Common myeloid progenitor, CD34-positive (primary cell): Measurements from ENCODE around the gene MYLIP.
A peak's percentile ranks its signal among the peaks of the same experiment; 100 is the strongest.

Experiments
- CTCF ChIA-PET: fragments of 350-600 bp; sonication (Branson Sonifier 250); formaldehyde crosslinking; loops from one replicate; lab custom pipeline; 2021; ENCODE audit warnings: antibody characterized with exemption; lab: Charles Lee
- POLR2A ChIA-PET: fragments of 350-600 bp; sonication (Branson Sonifier 250); formaldehyde crosslinking; loops from one replicate; lab custom pipeline; 2021; ENCODE audit warnings: antibody characterized with exemption; lab: Charles Lee
- DNase-seq, 3 donors: peaks; one replicate each; pipeline versions ENCODE4 v3.0.0 to v3.0.0-alpha.2; 2013
- H3K27ac ChIP-seq, 2 experiments: 1 replicate in 1 of 2; 2 replicates in 1 of 2; pipeline ENCODE4 v1.7.0; 2013; ENCODE audit warnings: inconsistent platforms in 2 of 2, low read length in 2 of 2, mild to moderate bottlenecking in 2 of 2, low read depth in 1 of 2, moderate library complexity in 1 of 2; ENCODE audit not compliant: severe bottlenecking in 2 of 2, insufficient read depth in 1 of 2, poor library complexity in 1 of 2
- H3K27me3 ChIP-seq, 5 experiments: replicated peaks in 2 of 5; 1 replicate in 3 of 5; 2 replicates in 2 of 5; pipeline versions ENCODE4 v1.6.1 to v1.7.0; 2013; ENCODE audit warnings: low read length in 4 of 5, mild to moderate bottlenecking in 2 of 5, moderate library complexity in 2 of 5, inconsistent platforms in 1 of 5; ENCODE audit not compliant: insufficient read depth in 5 of 5, control insufficient read depth in 4 of 5
- H3K36me3 ChIP-seq, 4 experiments: 1 replicate in 2 of 4; 2 replicates in 2 of 4; pipeline versions ENCODE4 v1.6.1 to v1.7.0; 2013; ENCODE audit warnings: low read length in 3 of 4, control low read depth in 1 of 4, mild to moderate bottlenecking in 1 of 4; ENCODE audit not compliant: control insufficient read depth in 4 of 4, insufficient read depth in 4 of 4
- H3K4me1 ChIP-seq, 4 experiments: 1 replicate in 3 of 4; 2 replicates in 1 of 4; pipeline versions ENCODE4 v1.6.1 to v1.7.1; 2013; ENCODE audit warnings: low read length in 3 of 4, mild to moderate bottlenecking in 3 of 4, control low read depth in 1 of 4, inconsistent platforms in 1 of 4, moderate library complexity in 1 of 4; ENCODE audit not compliant: control insufficient read depth in 4 of 4, insufficient read depth in 4 of 4; ENCODE audit errors: control extremely low read depth in 1 of 4
- H3K4me3 ChIP-seq, 7 experiments: 1 replicate in 4 of 7; 2 replicates in 3 of 7; pipeline versions ENCODE4 v1.5.1 to v1.7.0; 2013; ENCODE audit warnings: mild to moderate bottlenecking in 7 of 7, low read length in 6 of 7, moderate library complexity in 6 of 7, inconsistent platforms in 2 of 7, low read depth in 2 of 7, control low read depth in 1 of 7; ENCODE audit not compliant: insufficient read depth in 4 of 7, control insufficient read depth in 1 of 7; ENCODE audit errors: extremely low read depth in 1 of 7
- H3K9me3 ChIP-seq, 5 experiments: 1 replicate in 4 of 5; 2 replicates in 1 of 5; pipeline versions ENCODE4 v1.6.1 to v1.7.1; 2013; ENCODE audit warnings: low read length in 4 of 5, mild to moderate bottlenecking in 2 of 5, inconsistent platforms in 1 of 5, low read depth in 1 of 5, moderate library complexity in 1 of 5; ENCODE audit not compliant: control insufficient read depth in 4 of 5, insufficient read depth in 2 of 5; ENCODE audit errors: control extremely low read depth in 1 of 5
- WGBS: methylation state at CpG from one replicate; pipeline ENCODE4 v1.1.5; 2013; ENCODE audit not compliant: insufficient coverage; 5-methylcytosine and 5-hydroxymethylcytosine counted together

The MYLIP gene

DNA sequence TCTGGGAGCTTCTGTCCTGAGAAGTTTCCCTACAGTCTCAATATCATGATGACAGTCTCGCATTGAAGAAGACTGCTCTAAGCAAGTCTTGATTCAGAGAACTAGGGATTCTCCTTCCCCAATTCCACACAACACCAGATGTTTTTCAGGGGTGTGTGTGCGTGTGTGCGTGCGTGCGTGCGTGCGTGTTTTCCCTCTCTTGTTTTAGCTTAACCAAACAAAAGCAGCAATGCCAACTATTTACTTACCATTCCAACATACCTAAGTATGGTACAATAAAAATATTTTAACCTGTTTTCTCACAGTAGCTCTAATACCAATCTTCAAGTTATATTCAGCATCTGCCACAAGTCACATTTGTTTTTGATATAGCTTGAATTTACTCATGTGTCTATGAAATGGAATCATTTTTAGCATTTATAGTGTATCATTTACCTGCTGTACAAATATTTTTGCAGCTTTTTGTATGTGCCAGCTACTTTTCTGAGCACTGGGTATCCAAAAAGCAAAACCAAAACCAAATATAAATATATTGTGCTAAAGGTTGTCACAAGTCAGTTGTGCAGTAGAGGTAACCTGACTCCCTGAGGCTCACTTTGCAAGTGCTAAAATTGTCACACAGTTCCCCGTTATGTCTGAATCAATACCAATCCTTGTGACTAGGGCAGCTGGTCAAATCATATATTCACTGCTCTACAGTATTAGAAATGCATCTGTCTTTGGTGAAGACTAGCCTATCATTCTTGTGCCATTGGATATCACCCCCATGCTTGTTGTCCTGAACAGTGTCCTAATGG lies 21.7 kb upstream of the MYLIP start:
- Histone ChIP-seq H3K4me3 (no peak overlapping the region), H3K27me3 (no peaks in the 10 kb centered on the region), H3K4me1 (peaks cover 0 to 7% (median 2%) of the 10 kb centered on the region in 4 experiments), H3K27ac (no peak overlapping the region), H3K9me3 (no peaks in the 10 kb centered on the region), H3K36me3 (no peaks in the 10 kb centered on the region)
- DNase-seq, result no peak
- 100% methylated on average over 2 of the region's 8 CpGs for WGBS
- CTCF ChIA-PET, result interaction anchor here (0.7 to 1.0 kb wide), 3 partner anchors 10 to 23 kb away, joined by 3 read pairs; partner anchors contain the start of gene MYLIP
- POLR2A ChIA-PET, result interaction anchor here (0.7 kb wide), 1 partner anchor 221 kb away, joined by 4 read pairs; no protein-coding TSS in a partner anchor

DNA sequence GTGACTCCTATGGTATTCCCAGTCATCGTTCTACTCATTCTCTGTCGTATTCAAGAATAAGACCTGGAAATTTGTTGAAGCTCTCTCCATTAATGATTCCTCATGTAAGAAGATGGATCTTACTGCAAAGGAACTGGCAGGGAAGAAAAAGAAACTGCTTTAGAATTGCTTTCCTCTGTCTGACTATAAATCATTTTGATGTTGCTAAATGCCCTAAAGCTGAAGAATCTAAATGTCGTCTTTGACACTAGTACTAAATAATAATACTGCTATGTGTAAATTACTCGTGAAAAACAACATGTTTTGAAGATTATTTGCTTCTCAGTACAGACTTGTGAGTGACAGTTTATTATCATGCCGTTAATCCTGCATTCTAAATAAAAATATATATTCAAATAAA lies 20.5 kb upstream of the MYLIP start:
- peaks cover 0 to 7% (median 2%) of the 10 kb centered on the region in 4 experiments for H3K4me1 ChIP-seq
- H3K4me3 ChIP-seq, result no peak overlapping the region
- H3K27ac ChIP-seq, result no peak overlapping the region
- CTCF ChIA-PET, result no interaction called here
- H3K36me3 ChIP-seq, result no peaks in the 10 kb centered on the region
- DNase-seq, result no peak
- no peaks in the 10 kb centered on the region for H3K27me3 ChIP-seq
- 100% methylated on average over 1 of the region's 5 CpGs for WGBS
- H3K9me3 ChIP-seq, result no peaks in the 10 kb centered on the region
- POLR2A ChIA-PET, result no interaction called here

- no peaks in the 10 kb centered on the region for H3K27me3 ChIP-seq
- H3K36me3 ChIP-seq, result no peaks in the 10 kb centered on the region
- ChIA-PET CTCF (no interaction called here), POLR2A (no interaction called here)
- no peak overlapping the region for H3K27ac ChIP-seq
- H3K4me1 ChIP-seq, result peaks cover 0 to 7% (median 2%) of the 10 kb centered on the region in 4 experiments
- H3K4me3 ChIP-seq, result no peak overlapping the region
- H3K9me3 ChIP-seq, result no peaks in the 10 kb centered on the region
- 81% methylated on average over 4 of the region's 5 CpGs for WGBS
- no peak for DNase-seq
These were observed 19.8 kb upstream of the MYLIP start for GRCh38 chr6:16108921-16109658.

DNA sequence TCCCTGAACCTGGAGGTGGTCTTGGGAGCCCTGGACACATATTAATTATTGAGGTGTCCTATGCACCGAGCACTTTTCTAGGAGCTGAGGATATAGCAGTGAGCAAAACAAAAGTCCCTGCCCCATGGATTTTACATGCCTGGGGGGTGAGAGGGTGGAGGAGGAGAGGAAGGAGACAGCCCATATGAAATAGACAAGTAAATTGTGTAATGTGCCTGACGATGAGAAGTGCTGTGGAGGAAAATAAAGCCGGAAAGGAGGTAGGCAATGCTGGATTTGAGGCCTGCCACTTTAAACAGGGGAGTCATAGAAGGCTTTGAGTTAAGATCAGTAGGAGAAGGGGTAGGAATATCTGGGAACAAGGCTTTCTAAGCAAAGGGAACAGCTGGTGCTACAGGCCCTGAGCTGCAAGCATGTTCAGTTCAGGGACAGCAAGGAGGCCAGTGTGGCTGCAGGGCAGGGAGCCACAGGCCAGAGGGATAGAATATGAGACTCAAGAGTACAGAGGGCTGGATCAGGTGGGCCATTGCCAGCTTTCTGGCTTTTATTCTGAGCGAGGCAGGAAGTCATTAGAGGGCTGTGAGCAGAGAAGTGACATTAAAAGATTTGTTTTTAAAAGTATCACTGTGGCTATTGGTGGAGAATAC lies 19.1 kb upstream of the MYLIP start:
- Histone ChIP-seq H3K36me3 (no peaks in the 10 kb centered on the region), H3K27me3 (no peaks in the 10 kb centered on the region), H3K27ac (peak overlapping the region in 1 of 2 experiments; percentile 36), H3K4me1 (peaks cover 0 to 7% (median 2%) of the 10 kb centered on the region in 4 experiments), H3K4me3 (no peak overlapping the region), H3K9me3 (no peaks in the 10 kb centered on the region)
- ChIA-PET POLR2A (no interaction called here), CTCF (no interaction called here)
- DNase-seq, result no peak
- WGBS, result 73% methylated on average over 4 of the region's 4 CpGs

GRCh38 chr6:16118825-16119224 lies 10.1 kb upstream of the MYLIP start:
- Histone ChIP-seq H3K4me3 (no peak overlapping the region), H3K36me3 (no peaks in the 10 kb centered on the region), H3K27me3 (peaks cover 0 to 3% (median 0%) of the 10 kb centered on the region in 5 experiments), H3K27ac (no peak overlapping the region), H3K9me3 (no peaks in the 10 kb centered on the region), H3K4me1 (no peaks in the 10 kb centered on the region)
- ChIA-PET POLR2A (no interaction called here), CTCF (no interaction called here)
- WGBS, result 96% methylated on average over 4 of the region's 4 CpGs
- no peak for DNase-seq

DNA sequence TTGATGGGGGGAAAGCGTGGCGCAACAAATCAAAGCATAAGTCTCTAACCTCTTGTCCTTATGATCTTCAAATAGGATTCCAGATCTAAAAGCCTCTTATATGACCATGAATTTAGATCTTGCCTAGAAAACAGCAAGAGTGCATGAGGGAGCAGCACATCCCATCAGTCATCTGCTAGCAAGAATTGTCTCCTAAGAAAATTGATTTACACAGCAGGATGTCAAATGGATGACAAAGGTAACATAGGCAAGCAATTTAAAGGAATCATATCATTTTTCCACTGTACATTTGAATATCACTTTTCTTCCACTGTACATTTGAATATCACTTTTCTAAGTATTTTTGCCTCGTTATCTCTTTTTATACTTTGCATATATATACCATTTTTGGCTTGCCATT lies 7.5 kb upstream of the MYLIP start:
- ChIA-PET CTCF (interaction anchor here (1.4 kb wide), 1 partner anchor 10 kb away, joined by 3 read pairs; no protein-coding TSS in a partner anchor), POLR2A (no interaction called here)
- Histone ChIP-seq H3K4me3 (no peak overlapping the region), H3K4me1 (no peaks in the 10 kb centered on the region), H3K27me3 (peaks cover 0 to 3% (median 0%) of the 10 kb centered on the region in 5 experiments), H3K36me3 (no peaks in the 10 kb centered on the region), H3K27ac (no peak overlapping the region), H3K9me3 (no peaks in the 10 kb centered on the region)
- no peak for DNase-seq
- WGBS, result 100% methylated on average over 1 of the region's 3 CpGs
